Nephron progenitor cell (in vitro differentiated cells): ENCODE data around the gene LTBP4.
A peak's percentile ranks its signal among the peaks of the same experiment; 100 is the strongest.

ENCODE experiments used
- DNase-seq: peaks from one replicate; pipeline ENCODE4 v3.0.0; 2021
- H3K27ac Mint-ChIP-seq: 2 replicates; pipeline ENCODE4 v1.8.0; 2021; ENCODE audit warnings: mild to moderate bottlenecking, moderate library complexity, mixed read lengths
- H3K27me3 Mint-ChIP-seq: 2 replicates; pipeline ENCODE4 v1.8.0; 2021; ENCODE audit warnings: mild to moderate bottlenecking, low read depth, mixed read lengths; ENCODE audit not compliant: poor library complexity
- H3K36me3 Mint-ChIP-seq: 2 replicates; pipeline ENCODE4 v1.8.0; 2021; ENCODE audit warnings: low read depth, mixed read lengths
- H3K4me1 Mint-ChIP-seq: 2 replicates; pipeline ENCODE4 v1.8.0; 2021; ENCODE audit warnings: mixed read lengths
- H3K4me3 Mint-ChIP-seq: 2 replicates; pipeline ENCODE4 v1.8.0; 2021; ENCODE audit warnings: mild to moderate bottlenecking, moderate library complexity, mixed read lengths
- H3K9me3 Mint-ChIP-seq: 2 replicates; pipeline ENCODE4 v1.8.0; 2021; ENCODE audit warnings: mild to moderate bottlenecking, moderate library complexity, mixed read lengths
- TF ChIP-seq, protein P1 (sequence below): fragments of 200-600 bp; sonication (generic); IDR thresholded peaks from 2 replicates; pipeline ENCODE4 v1.5.0; 2021; ENCODE audit warnings: antibody characterized with exemption

Gene LTBP4

GRCh38 chr19:40659116-40659515, 57.9 kb downstream of the LTBP4 start:
- no peak overlapping the region for H3K4me3 Mint-ChIP-seq
- H3K27ac Mint-ChIP-seq: no peak overlapping the region

GRCh38 chr19:40659566-40659965, 58.4 kb downstream of the LTBP4 start:
- H3K27me3 Mint-ChIP-seq: peaks cover 28% of the 10 kb centered on the region
- H3K36me3 Mint-ChIP-seq: no peaks in the 10 kb centered on the region
- H3K4me1 Mint-ChIP-seq: peaks cover 10% of the 10 kb centered on the region
- no peaks in the 10 kb centered on the region for H3K9me3 Mint-ChIP-seq
- TF ChIP-seq, protein P1, sequence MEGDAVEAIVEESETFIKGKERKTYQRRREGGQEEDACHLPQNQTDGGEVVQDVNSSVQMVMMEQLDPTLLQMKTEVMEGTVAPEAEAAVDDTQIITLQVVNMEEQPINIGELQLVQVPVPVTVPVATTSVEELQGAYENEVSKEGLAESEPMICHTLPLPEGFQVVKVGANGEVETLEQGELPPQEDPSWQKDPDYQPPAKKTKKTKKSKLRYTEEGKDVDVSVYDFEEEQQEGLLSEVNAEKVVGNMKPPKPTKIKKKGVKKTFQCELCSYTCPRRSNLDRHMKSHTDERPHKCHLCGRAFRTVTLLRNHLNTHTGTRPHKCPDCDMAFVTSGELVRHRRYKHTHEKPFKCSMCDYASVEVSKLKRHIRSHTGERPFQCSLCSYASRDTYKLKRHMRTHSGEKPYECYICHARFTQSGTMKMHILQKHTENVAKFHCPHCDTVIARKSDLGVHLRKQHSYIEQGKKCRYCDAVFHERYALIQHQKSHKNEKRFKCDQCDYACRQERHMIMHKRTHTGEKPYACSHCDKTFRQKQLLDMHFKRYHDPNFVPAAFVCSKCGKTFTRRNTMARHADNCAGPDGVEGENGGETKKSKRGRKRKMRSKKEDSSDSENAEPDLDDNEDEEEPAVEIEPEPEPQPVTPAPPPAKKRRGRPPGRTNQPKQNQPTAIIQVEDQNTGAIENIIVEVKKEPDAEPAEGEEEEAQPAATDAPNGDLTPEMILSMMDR: no peak
- no peak overlapping the region for H3K4me3 Mint-ChIP-seq
- H3K27ac Mint-ChIP-seq: no peak overlapping the region
- no peak for DNase-seq

More at GRCh38 chr19:40659116-40659515, 57.9 kb downstream of the LTBP4 start:
- Mint-ChIP-seq H3K4me1 (peaks cover 10% of the 10 kb centered on the region), H3K9me3 (no peaks in the 10 kb centered on the region), H3K27me3 (peaks cover 27% of the 10 kb centered on the region), H3K36me3 (no peaks in the 10 kb centered on the region)
- DNase-seq: no peak
- TF ChIP-seq, protein P1: no peak

- H3K27ac Mint-ChIP-seq: no peak overlapping the region
Observed at GRCh38 chr19:40661616-40662015, 60.4 kb downstream of the LTBP4 start.

DNA sequence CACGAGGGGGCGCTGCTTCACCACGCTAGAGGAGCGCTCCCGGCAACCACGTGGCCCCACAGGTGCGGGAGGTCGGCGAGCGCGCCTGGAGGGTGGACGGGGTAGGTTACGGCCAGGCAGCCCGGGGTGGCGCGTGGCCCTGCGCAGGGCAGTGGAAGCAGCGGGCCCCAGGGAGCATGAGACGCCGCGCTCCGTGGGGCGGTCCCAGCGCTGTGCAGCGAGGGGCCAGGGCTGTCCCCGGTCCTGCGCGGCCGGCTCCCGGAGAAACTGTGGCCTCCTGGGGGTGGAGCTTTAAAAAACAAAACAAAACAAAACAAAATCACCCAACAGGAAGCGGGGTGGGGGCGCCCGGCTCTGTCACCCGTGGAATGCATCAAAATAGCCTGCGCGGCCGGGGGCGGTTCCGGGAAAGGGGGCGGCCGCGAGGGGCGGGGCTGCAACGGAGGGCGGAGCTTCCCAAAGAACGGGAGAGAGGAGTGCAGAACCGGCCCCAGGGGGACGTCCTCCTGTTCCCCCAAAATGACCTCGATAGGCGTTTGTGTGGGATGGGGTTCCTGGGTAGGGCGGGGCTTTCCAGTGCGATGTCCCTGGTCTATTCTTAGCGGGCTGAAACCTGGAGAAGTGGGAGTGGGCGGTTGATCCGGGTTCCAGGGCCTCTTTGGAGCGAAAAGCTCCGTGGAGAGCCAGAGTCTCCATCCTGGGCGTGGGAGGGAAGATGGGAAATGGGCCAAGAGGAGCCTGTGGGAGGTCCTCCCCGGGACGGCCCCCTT, 61.9 kb downstream of the LTBP4 start:
- H3K36me3 Mint-ChIP-seq: no peaks in the 10 kb centered on the region

More at GRCh38 chr19:40661616-40662015, 60.4 kb downstream of the LTBP4 start:
- H3K27me3 Mint-ChIP-seq: peaks cover 28% of the 10 kb centered on the region
- peaks cover 10% of the 10 kb centered on the region for H3K4me1 Mint-ChIP-seq
- no peak for DNase-seq
- no peak overlapping the region for H3K4me3 Mint-ChIP-seq
- no peaks in the 10 kb centered on the region for H3K36me3 Mint-ChIP-seq
- TF ChIP-seq, protein P1: no peak
- no peaks in the 10 kb centered on the region for H3K9me3 Mint-ChIP-seq

DNA sequence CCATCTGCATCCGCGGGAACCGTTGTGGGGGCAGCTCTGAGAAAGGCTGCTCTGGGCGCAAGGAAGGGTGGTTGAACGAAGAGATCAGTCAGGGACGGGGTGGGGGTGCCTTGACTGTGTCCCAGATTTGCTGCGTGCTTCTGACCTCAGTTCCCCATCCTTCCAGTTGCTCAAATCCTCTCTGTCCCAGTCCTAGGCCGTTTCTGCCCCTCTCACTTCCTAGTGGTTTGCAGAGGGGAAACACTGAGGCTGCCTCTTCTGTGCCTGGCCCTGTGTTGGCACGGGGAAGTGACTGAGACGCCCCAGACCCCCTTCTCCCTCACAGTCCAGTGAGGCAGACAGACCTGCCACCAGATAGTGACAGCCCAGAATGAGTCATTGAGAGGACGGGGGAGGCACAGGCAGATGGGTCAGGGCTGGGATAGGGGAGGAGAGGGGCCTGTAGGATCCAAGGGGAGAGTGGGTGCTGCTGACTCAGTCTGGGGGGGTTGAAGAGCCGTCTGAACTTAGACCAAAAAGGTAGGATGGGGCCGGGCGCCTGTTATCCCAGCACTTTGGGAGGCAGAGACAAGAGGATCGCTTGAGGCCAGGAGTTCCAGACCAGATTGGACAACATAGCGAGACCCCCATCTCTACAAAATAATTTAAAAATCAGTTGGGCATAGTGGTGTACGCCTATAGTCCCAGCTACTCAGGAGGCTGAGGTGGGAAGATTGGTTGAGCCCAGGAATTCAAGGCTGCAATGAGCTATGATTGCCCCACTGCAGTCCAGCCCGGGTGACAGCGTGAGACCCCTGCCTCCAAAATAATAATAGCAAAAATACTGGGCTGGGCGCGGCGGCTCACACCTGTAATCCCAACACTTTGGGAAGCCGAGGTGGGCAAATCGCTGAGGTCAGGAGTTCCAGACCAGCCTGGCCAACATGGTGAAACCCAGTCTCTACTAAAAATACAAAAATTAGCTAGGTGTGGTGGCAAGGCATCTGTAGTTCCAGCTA, 62.8 kb downstream of the LTBP4 start:
- Mint-ChIP-seq H3K27ac (no peak overlapping the region), H3K4me3 (peak overlapping the region; percentile 86), H3K4me1 (peaks cover 10% of the 10 kb centered on the region), H3K27me3 (peaks cover 23% of the 10 kb centered on the region), H3K36me3 (peaks cover 4% of the 10 kb centered on the region), H3K9me3 (no peaks in the 10 kb centered on the region)
- DNase-seq: no peak
- TF ChIP-seq, protein P1: no peak

More for the DNA sequence above, 61.9 kb downstream of the LTBP4 start:
- H3K9me3 Mint-ChIP-seq: no peaks in the 10 kb centered on the region
- DNase-seq: peak; percentile 97
- H3K4me3 Mint-ChIP-seq: peak overlapping the region; percentile 86
- TF ChIP-seq, protein P1: peak; percentile 42
- H3K27ac Mint-ChIP-seq: no peak overlapping the region
- H3K27me3 Mint-ChIP-seq: peaks cover 23% of the 10 kb centered on the region
- H3K4me1 Mint-ChIP-seq: peaks cover 10% of the 10 kb centered on the region
